HG02610 (cell line): ENCODE measurements around the gene KREMEN1.

Experiments
- ATAC-seq: cut with Tn5 transposase; IDR thresholded peaks from one replicate; pipeline ENCODE4 v1.9.1; 2021; ENCODE audit warnings: mild to moderate bottlenecking, moderate library complexity; ENCODE audit not compliant: unreplicated experiment

Gene KREMEN1

GRCh38 chr22:29126670-29127395 is 54.0 kb downstream of the KREMEN1 start:
- no peak for ATAC-seq

GRCh38 chr22:29128891-29129807 is 56.3 kb downstream of the KREMEN1 start:
- ATAC-seq, result no peak

- ATAC-seq, result no peak
Observed at GRCh38 chr22:29129808-29130140, 56.9 kb downstream of the KREMEN1 start.

GRCh38 chr22:29130476-29130875 is 57.6 kb downstream of the KREMEN1 start:
- ATAC-seq, result no peak

DNA sequence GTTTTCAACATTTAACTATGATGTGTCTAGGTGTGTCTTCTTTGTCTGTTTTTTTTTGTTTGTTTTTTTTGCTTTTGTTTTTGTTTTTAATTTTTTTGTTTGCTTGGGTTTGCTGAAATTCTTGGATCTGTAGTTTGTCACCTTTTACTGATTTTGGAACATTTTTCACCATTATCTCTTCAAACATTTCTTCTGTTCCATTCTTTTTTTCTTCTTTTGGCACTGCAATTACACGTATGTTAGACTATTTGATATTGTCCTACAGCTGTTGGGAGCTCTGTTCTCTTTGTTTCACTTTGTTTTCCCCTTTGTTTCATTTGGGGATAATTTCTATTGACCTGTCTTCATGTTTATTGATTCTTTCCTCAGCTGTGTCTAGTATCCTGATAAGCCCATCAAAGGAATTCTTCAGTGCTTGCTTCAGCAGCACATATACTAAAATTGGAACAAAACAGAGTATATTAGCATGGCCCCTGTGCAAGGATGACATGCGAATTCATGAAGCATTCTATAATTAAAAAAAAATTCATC is 60.8 kb downstream of the KREMEN1 start:
- ATAC-seq, result no peak

DNA sequence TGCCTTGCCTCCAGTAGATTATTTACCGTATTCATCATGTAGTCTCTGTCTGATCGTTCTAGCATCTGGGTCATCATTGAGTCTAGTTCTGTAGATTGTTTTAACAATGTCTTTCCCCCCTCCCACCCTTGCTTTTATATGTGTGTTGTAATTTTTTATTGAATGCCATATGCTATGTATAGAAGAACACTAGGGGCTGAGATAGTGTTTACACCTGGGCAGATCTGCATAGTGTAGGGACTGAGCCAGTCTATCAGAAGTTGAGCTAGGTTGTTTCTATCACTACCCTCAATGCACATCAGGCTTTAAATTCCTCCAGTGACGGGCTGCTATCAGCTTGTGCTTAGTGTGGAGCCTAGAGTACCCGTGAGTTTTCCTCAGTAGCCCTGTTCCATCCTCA is 61.6 kb downstream of the KREMEN1 start:
- ATAC-seq, result no peak

GRCh38 chr22:29136782-29137700 is 64.2 kb downstream of the KREMEN1 start:
- ATAC-seq, result no peak

DNA sequence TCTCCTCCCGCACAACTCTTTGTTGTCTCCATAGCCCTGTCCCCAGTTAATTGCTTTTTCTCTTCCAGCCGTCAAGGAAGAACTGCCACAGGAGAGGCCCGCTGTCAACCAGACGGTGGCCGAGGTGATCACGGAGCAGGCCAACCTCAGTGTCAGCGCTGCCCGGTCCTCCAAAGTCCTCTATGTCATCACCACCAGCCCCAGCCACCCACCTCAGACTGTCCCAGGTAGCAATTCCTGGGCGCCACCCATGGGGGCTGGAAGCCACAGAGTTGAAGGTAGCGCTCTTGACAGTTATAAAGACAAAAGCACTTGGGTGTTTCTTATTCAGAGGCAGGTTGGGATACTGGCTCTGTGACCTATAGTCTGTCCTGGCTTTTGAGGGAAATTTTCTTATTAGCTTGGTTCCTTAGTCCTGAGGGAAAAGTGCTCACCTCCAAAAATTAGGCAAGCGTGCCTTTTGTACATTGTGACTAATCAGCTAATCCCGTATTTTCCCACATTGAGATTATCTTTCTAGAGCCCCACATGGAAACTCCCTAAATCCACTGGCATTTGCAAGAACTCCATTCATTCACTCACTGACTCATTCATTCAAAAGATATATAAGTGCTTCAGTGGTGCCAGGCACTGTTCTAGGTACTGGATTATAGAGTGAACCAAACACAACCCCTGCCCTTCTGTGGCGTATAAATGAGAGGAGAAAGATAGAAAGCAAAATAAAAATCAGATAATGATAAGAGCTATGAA is 65.9 kb downstream of the KREMEN1 start:
- no peak for ATAC-seq

GRCh38 chr22:29139965-29140782 is 67.3 kb downstream of the KREMEN1 start:
- no peak for ATAC-seq

GRCh38 chr22:29141078-29141688 is 68.3 kb downstream of the KREMEN1 start:
- no peak for ATAC-seq

- no peak for ATAC-seq
Observed at GRCh38 chr22:29142116-29142515, 69.3 kb downstream of the KREMEN1 start.

DNA sequence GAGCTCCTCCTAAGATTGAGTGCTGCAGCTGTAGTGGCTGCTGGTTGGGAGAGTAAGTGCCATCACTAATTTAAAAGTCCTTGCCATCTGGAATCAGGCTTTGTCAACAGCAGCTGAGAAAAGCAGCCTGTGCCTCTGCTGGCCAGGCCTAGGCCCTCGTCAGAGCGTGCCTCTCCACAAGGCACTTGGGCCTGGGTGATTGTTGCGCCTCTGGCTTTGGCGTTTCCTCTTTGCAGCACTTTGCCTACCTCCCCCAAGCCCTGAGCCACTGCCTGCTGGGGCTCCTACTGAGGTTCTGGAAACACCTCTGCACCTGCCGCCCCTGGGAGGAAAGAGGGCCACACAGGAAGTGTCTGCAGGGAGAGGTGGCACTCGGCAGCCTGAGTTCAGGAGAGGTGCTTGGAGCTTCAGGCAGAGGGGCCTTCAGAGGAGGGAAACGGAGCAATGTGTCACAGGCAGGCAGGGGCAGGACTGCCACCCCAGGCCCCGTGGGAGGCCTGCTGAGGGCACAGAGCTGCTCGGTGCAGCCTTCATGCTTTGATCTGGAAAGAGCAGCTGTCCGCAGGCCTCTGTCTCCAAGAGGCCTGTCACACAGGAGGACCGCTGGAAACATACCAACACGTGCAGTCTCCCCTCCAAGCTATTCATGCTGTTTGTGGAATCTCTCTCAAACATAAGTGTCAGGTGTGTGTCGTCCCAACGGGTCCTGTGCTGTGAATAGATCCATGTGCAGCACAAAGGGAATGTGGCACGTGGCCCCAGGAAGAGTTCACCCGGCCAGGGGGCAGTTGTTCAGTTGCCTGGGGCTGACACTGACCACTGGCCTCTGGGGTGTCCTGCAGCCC is 71.3 kb downstream of the KREMEN1 start:
- no peak for ATAC-seq

- no peak for ATAC-seq
Observed at GRCh38 chr22:29144786-29145160, 71.9 kb downstream of the KREMEN1 start.

DNA sequence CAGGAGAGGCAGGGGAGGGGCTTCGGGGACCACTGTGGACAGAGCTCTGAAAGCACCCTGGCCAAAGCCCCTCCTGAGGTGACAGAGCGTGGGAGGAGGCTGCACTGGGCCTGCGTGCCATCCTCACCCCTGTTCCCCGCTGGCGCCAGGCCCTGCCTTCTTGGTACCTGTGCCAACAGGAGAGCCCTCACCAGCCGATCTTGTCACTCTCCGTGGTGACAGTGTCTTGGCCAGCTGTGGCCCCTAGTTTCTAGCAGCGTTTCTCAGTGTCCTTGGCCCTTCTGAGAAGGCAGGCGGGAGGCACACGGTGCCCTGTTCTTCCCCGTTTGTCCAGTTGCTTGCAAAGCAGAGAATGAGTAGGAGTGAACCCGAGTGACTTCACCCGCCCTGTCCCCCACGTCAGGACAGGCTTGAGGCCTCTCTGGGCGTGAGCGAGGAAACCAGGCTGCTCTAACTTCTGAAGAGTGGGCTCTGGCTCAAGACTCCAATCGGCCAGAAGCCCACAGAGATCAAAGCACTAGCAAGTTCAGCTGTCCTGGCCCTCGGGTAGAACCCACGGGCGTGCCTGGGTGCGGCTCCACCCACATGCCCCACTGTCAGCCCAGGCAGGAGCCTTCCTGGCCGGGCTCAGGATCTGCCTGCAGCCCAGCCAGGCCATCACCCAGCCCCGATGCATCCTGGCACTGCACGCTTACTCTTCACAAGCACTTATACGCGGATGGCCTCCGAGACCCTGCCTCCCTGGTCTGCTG is 72.7 kb downstream of the KREMEN1 start:
- ATAC-seq, result no peak

DNA sequence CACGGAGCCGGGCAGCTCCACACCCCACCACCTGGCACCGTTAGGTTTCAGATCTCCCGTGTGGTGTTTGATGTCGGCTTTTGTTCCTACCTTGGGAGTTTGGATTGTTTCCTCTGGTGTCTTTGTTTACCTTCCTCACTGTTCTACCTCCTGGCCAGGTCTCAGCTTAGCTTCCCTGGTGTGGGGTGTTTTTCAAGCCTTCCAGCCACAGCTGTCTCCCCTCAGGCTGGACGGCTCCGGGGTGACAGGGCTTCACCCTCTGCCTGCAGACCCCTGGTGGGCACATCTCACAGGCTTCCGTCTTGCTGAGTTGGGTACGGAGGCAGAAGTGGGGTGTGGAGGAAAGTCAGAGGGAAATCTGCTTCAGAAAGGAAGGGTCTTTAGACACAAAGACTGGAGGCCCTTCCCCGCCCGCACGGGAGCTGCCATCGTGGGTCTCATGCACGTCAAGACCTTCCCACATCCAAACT is 73.3 kb downstream of the KREMEN1 start:
- ATAC-seq, result no peak

DNA sequence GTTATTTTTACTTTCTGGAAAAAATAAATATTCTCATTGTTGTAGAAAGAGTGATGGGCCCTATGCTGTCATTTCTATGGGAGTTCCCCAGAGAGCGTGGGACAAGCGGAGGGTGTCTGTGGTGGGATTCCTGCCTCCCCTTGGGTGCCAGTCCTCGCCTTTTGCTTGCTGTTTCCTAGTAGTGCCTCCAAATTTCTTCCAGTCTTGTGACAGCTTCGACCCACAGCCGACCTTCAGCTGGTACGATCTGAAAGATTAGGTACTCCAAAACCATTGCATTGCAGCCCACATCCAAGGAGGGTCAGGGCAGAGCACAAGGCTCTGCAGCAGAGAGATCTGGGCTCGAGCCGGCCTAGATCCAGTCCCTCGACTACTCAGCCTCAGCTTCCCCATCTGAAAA is 73.9 kb downstream of the KREMEN1 start:
- ATAC-seq, result no peak

DNA sequence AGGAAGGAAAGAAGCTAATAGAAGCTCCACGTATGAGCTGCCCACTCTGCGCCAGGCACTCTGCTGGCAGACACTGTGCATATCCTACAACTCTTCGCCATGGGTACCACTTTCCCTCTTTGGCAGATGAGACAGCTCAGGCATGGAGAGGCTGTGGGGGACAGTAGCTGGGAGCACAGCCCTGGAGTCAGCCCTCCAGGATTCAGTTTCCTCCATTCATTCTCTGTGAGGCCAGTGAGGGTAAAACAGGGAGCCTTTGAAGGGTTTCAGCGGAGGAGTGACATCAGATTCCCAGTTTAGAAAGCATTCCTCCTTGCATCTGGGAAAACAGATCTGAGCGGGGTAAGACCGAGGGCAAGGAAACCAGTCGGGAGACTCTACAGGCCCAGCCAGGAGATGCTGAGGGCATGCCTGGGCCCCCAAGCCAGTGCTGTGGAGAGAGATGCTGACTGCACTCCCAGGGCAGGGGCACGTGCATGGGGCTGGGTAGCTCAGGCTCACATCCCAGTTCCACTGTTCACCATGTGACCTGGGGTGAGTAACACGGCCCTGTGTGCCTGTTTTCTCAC is 74.6 kb downstream of the KREMEN1 start:
- no peak for ATAC-seq
